Stimulated activated CD8-positive, alpha-beta memory T cell treated with anti-CD3 and anti-CD28 coated beads, Interleukin-7, amount 100 ng/mL, for 1 hour (primary cell): ENCODE measurements around the gene DNAJB9.

ENCODE experiments used
- DNase-seq, 2 donors: peaks; one replicate each; pipeline ENCODE4 v3.0.0-alpha.2; 2020; ENCODE audit warnings: low read depth in 2 of 2

DNAJB9 gene

GRCh38 chr7:108568801-108569380 lies 783 bp upstream of the DNAJB9 start:
- no peak for DNase-seq

GRCh38 chr7:108570146-108570755 lies 577 bp downstream of the DNAJB9 start:
- peak in 1 of 2 donors; percentile 10 for DNase-seq

- no peak for DNase-seq
Observed at GRCh38 chr7:108572480-108572879, 2.8 kb downstream of the DNAJB9 start.

- no peak for DNase-seq
Observed at GRCh38 chr7:108575156-108575555, 5.5 kb downstream of the DNAJB9 start.

GRCh38 chr7:108576116-108576515 lies 6.4 kb downstream of the DNAJB9 start:
- no peak for DNase-seq

- DNase-seq: no peak
Observed at GRCh38 chr7:108578937-108579336, 9.3 kb downstream of the DNAJB9 start.

GRCh38 chr7:108580298-108580697 lies 10.6 kb downstream of the DNAJB9 start:
- DNase-seq: no peak

GRCh38 chr7:108581655-108582491 lies 12.2 kb downstream of the DNAJB9 start:
- no peak for DNase-seq

GRCh38 chr7:108584211-108584610 lies 14.5 kb downstream of the DNAJB9 start:
- DNase-seq: no peak

GRCh38 chr7:108585843-108586242 lies 16.2 kb downstream of the DNAJB9 start:
- DNase-seq: no peak

- no peak for DNase-seq
Observed at GRCh38 chr7:108586274-108586710, 16.6 kb downstream of the DNAJB9 start.

GRCh38 chr7:108589199-108589598 lies 19.5 kb downstream of the DNAJB9 start:
- DNase-seq: no peak

GRCh38 chr7:108589874-108590273 lies 20.2 kb downstream of the DNAJB9 start:
- no peak for DNase-seq

GRCh38 chr7:108590606-108591005 lies 20.9 kb downstream of the DNAJB9 start:
- no peak for DNase-seq

- no peak for DNase-seq
Observed at GRCh38 chr7:108592646-108593201, 23.1 kb downstream of the DNAJB9 start.

GRCh38 chr7:108596560-108596959 lies 26.9 kb downstream of the DNAJB9 start:
- no peak for DNase-seq

GRCh38 chr7:108598153-108598552 lies 28.5 kb downstream of the DNAJB9 start:
- DNase-seq: no peak

GRCh38 chr7:108598914-108599580 lies 29.4 kb downstream of the DNAJB9 start:
- no peak for DNase-seq

GRCh38 chr7:108600399-108600798 lies 30.7 kb downstream of the DNAJB9 start:
- no peak for DNase-seq

GRCh38 chr7:108603656-108604306 lies 34.1 kb downstream of the DNAJB9 start:
- no peak for DNase-seq

GRCh38 chr7:108604307-108605077 lies 34.8 kb downstream of the DNAJB9 start:
- no peak for DNase-seq
